ENCODE results near the gene CTDSPL.
"Not testable (repeated sequence)": the region's sequence is repeated elsewhere in the genome, so short reads cannot be mapped to it uniquely, and the experiment has no call there.

The CTDSPL gene

GRCh38 chr3:38032328-38032865 is 170.7 kb downstream of the CTDSPL start:
- in situ Hi-C loops (cut with HindIII; ENCODE audit: low pct_ligation_motif_present, low pct_unique_long_range_greater_than_20kb, low sequenced_read_pairs): no loop called here
- no peak for DNase-seq

GRCh38 chr3:38033586-38033985 is 171.9 kb downstream of the CTDSPL start:
- in situ Hi-C loops (cut with HindIII; ENCODE audit: low pct_ligation_motif_present, low pct_unique_long_range_greater_than_20kb, low sequenced_read_pairs); DNase-seq: not testable (repeated sequence)
